Mucosa of descending colon (tissue), 3 donors: ENCODE data around the gene TMEM203. TPM values are rescaled to one million over a fixed set of nuclear protein-coding genes. Genes with fewer than 3 reads are reported as not detected.

Experiments
- ATAC-seq: fragments of 200-7000 bp; cut with Tn5 transposase; one replicate; pipeline ENCODE4 v1.9.1; 2020; ENCODE audit warnings: mild to moderate bottlenecking, moderate library complexity
- DNase-seq, 3 donors: peaks; one replicate each; pipeline ENCODE4 v3.0.0-alpha.2; 2020
- H3K36me3 ChIP-seq: fragments of 200-600 bp; one replicate; pipeline ENCODE4 v1.8.0; 2021; ENCODE audit warnings: low read depth, mild to moderate bottlenecking
- H3K4me1 ChIP-seq: fragments of 200-600 bp; one replicate; pipeline ENCODE4 v1.8.0; 2021; ENCODE audit warnings: low read depth, mild to moderate bottlenecking
- H3K4me3 ChIP-seq: fragments of 200-600 bp; one replicate; pipeline ENCODE4 v1.8.0; 2021; ENCODE audit warnings: mild to moderate bottlenecking
- H3K9me3 ChIP-seq: fragments of 200-600 bp; one replicate; pipeline ENCODE4 v1.8.0; 2021; ENCODE audit warnings: mild to moderate bottlenecking
- intact Hi-C, 2 donors: fragments of 100-400 bp; cut with DNase I in 1 of 2; cut with micrococcal nuclease in 1 of 2; formaldehyde crosslinking; loops; one replicate each; pipeline versions ENCODE4 v1.11.0 to v1.11.1; 2022; cut with DNase I, micrococcal nuclease
- total RNA-seq, 3 donors: library from RNA; stranded (reverse); fragmentation: NEBNext Ultra II Directional in 2 of 3; extraction: Animal tissue kit (Norgen Biotek cat#: 25700) in 2 of 3; gene quantifications; one replicate each; pipeline versions ENCODE4 v1.2.1 to v1.2.4, GENCODE V29; 2021 to 2023
- TF ChIP-seq, protein P1 (sequence below): fragments of 200-600 bp; IDR thresholded peaks from one replicate; pipeline ENCODE4 v1.8.0; 2022; ENCODE audit warnings: antibody characterized with exemption, mild to moderate bottlenecking
- donor health status: DM: no; HTN: no; CAD: no; lungs with moderate emphysema.
- donor health status: DM: no; HTN: no; CAD: no.
- donor health status: DM: no; HTN: yes; CAD: no.

The TMEM203 gene
- total RNA-seq, 3 donors from 2014 or later: 30.6 to 40.4 (median 40.0) TPM

GRCh38 chr9:137226338-137227053 lies 21.0 kb upstream of the TMEM203 start:
- H3K9me3 ChIP-seq: no peaks in the 10 kb centered on the region
- TF ChIP-seq, protein P1, sequence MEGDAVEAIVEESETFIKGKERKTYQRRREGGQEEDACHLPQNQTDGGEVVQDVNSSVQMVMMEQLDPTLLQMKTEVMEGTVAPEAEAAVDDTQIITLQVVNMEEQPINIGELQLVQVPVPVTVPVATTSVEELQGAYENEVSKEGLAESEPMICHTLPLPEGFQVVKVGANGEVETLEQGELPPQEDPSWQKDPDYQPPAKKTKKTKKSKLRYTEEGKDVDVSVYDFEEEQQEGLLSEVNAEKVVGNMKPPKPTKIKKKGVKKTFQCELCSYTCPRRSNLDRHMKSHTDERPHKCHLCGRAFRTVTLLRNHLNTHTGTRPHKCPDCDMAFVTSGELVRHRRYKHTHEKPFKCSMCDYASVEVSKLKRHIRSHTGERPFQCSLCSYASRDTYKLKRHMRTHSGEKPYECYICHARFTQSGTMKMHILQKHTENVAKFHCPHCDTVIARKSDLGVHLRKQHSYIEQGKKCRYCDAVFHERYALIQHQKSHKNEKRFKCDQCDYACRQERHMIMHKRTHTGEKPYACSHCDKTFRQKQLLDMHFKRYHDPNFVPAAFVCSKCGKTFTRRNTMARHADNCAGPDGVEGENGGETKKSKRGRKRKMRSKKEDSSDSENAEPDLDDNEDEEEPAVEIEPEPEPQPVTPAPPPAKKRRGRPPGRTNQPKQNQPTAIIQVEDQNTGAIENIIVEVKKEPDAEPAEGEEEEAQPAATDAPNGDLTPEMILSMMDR: no peak
- ATAC-seq (peak; percentile 0), DNase-seq (no peak)
- no peaks in the 10 kb centered on the region for H3K36me3 ChIP-seq
- intact Hi-C loops: no loop called here
- no peak overlapping the region for H3K4me3 ChIP-seq
- H3K4me1 ChIP-seq: peaks cover 40% of the 10 kb centered on the region

GRCh38 chr9:137225699-137226331 lies 20.4 kb upstream of the TMEM203 start:
- TF ChIP-seq, protein P1: no peak
- intact Hi-C loops: no loop called here
- no peak for ATAC-seq
- Histone ChIP-seq H3K9me3 (no peaks in the 10 kb centered on the region), H3K4me1 (peaks cover 42% of the 10 kb centered on the region), H3K36me3 (no peaks in the 10 kb centered on the region), H3K4me3 (no peak overlapping the region)
- DNase-seq: no peak

- intact Hi-C loops: no loop called here
These were observed 19.6 kb upstream of the TMEM203 start, which contains the start of gene CYSRT1 for GRCh38 chr9:137224830-137225694. Gene CYSRT1, plus strand, starts transcription at chr9:137225174. Its CDS starts 448 bp downstream, at chr9:137225622.

GRCh38 chr9:137223078-137223970 lies 17.9 kb upstream of the TMEM203 start:
- H3K36me3 ChIP-seq: no peaks in the 10 kb centered on the region
- H3K4me1 ChIP-seq: peaks cover 39% of the 10 kb centered on the region
- H3K9me3 ChIP-seq: no peaks in the 10 kb centered on the region
- peak; percentile 85 for ATAC-seq
- intact Hi-C loops: no loop called here
- TF ChIP-seq, protein P1: no peak
- peak; percentile 97 to 98 (median 97) for DNase-seq
- peak overlapping the region; percentile 42 for H3K4me3 ChIP-seq

More at GRCh38 chr9:137224830-137225694, 19.6 kb upstream of the TMEM203 start, which contains the start of gene CYSRT1:
- TF ChIP-seq, protein P1: no peak
- no peaks in the 10 kb centered on the region for H3K9me3 ChIP-seq
- peaks cover 41% of the 10 kb centered on the region for H3K4me1 ChIP-seq
- no peak within 1 kb of the TSS for H3K4me3 ChIP-seq
- ATAC-seq (no peak), DNase-seq (peak in 2 of 3 donors; percentile 38 to 63)
- H3K36me3 ChIP-seq: no peaks in the 10 kb centered on the region
